HS-5 (cell line): ENCODE data around the gene LRP2.
"Not testable (repeated sequence)": the region's sequence is repeated elsewhere in the genome, so short reads cannot be mapped to it uniquely, and the experiment has no call there.

ENCODE experiments used
- DNase-seq: peaks from one replicate; pipeline ENCODE4 v3.0.0-alpha.2; 2012; ENCODE audit warnings: low read depth

LRP2 gene

GRCh38 chr2:169175112-169175511, 187.2 kb downstream of the LRP2 start:
- DNase-seq: no peak

- no peak for DNase-seq
Observed at GRCh38 chr2:169173876-169174275, 188.5 kb downstream of the LRP2 start.

GRCh38 chr2:169172914-169173313, 189.4 kb downstream of the LRP2 start:
- no peak for DNase-seq

GRCh38 chr2:169172151-169172735, 190.1 kb downstream of the LRP2 start:
- DNase-seq: no peak

GRCh38 chr2:169165791-169166190, 196.5 kb downstream of the LRP2 start:
- DNase-seq: no peak

GRCh38 chr2:169164311-169164710, 198.0 kb downstream of the LRP2 start:
- DNase-seq: no peak

- no peak for DNase-seq
Observed at GRCh38 chr2:169162613-169163012, 199.7 kb downstream of the LRP2 start.

GRCh38 chr2:169160926-169161481, 201.3 kb downstream of the LRP2 start:
- DNase-seq: no peak

GRCh38 chr2:169159686-169160085, 202.6 kb downstream of the LRP2 start:
- no peak for DNase-seq

- DNase-seq: no peak
Observed at GRCh38 chr2:169158874-169159273, 203.5 kb downstream of the LRP2 start.

GRCh38 chr2:169146220-169146619, 216.1 kb downstream of the LRP2 start:
- DNase-seq: no peak

- no peak for DNase-seq
Observed at GRCh38 chr2:169143998-169144397, 218.3 kb downstream of the LRP2 start.

- DNase-seq: peak; percentile 39
Observed at GRCh38 chr2:169141713-169142352, 220.5 kb downstream of the LRP2 start.

- DNase-seq: no peak
Observed at GRCh38 chr2:169139993-169140767, 222.2 kb downstream of the LRP2 start.

- DNase-seq: no peak
Observed at GRCh38 chr2:169139145-169139544, 223.2 kb downstream of the LRP2 start.

- no peak for DNase-seq
Observed at GRCh38 chr2:169137924-169138323, 224.4 kb downstream of the LRP2 start.

- DNase-seq: no peak
Observed at GRCh38 chr2:169136885-169137534, 225.3 kb downstream of the LRP2 start.

- DNase-seq: not testable (repeated sequence)
Observed at GRCh38 chr2:169136428-169136827, 225.9 kb downstream of the LRP2 start.

GRCh38 chr2:169134272-169134671, 228.1 kb downstream of the LRP2 start:
- not testable (repeated sequence) for DNase-seq

GRCh38 chr2:169131587-169132512, 230.5 kb downstream of the LRP2 start:
- peak; percentile 55 for DNase-seq

- no peak for DNase-seq
Observed at GRCh38 chr2:169129703-169130243, 232.6 kb downstream of the LRP2 start.
